ENCODE results near the gene CSH2. TPM values are rescaled to one million over a fixed set of nuclear protein-coding genes. Genes with fewer than 3 reads are reported as not detected.

The CSH2 gene
- total and polyA plus RNA-seq, 2 of the 8 experiments (the other 6 are each of a cell fraction or from before 2014, with no cell fraction given) = 0.43 TPM; not detected in 1

- no peak overlapping the region for H3K27ac ChIP-seq (ENCODE audit: low read depth, low read length)
- no peak overlapping the region for H2BK15ac ChIP-seq (ENCODE audit: low read length)
- H3K23me2 ChIP-seq (ENCODE audit: low read depth, low read length) = no peaks in the 10 kb centered on the region
- peaks cover 0 to 2% (median under 1%) of the 10 kb centered on the region in 4 experiments; a peak in 2 of 7 replicates for H3K27me3 ChIP-seq (replicated peaks in 1 of 4; ENCODE audit: control insufficient read depth in 3 of 4, extremely low read depth in 1 of 4, insufficient read depth in 3 of 4, low read length in 3 of 4)
- H3K56ac ChIP-seq (replicated peaks; ENCODE audit: insufficient read length, low read depth, low read length) = no peak overlapping the region
- no peaks in the 10 kb centered on the region for H3K36me3 ChIP-seq (ENCODE audit: control insufficient read depth in 2 of 4, insufficient read depth in 4 of 4, low read length in 3 of 4)
- no peak overlapping the region for H2AK5ac ChIP-seq (ENCODE audit: low read depth, low read length)
- H4K20me1 ChIP-seq (replicated peaks in 1 of 2; ENCODE audit: control insufficient read depth in 1 of 2, insufficient read depth in 2 of 2, low read length in 2 of 2) = no peaks in the 10 kb centered on the region
- H4K91ac ChIP-seq (replicated peaks; ENCODE audit: insufficient read length, low read length) = no peak overlapping the region
- no peak overlapping the region for H3K23ac ChIP-seq (ENCODE audit: insufficient read length)
- H4K5ac ChIP-seq (ENCODE audit: insufficient read length, low read depth, low read length) = no peak overlapping the region
- H2BK5ac ChIP-seq (ENCODE audit: low read depth, low read length) = no peak overlapping the region
- CTCF ChIA-PET (ENCODE audit: partially characterized antibody) = interaction anchor here (0.7 to 8.9 kb wide), 6 partner anchors 9 to 27 kb away, joined by 3 to 77 read pairs (median 5); partner anchors contain the start of gene GH2
- H3K4me2 ChIP-seq (ENCODE audit: insufficient read depth in 1 of 2, low read depth in 2 of 2, low read length in 2 of 2) = no peak overlapping the region
- 86% methylated on average over 8 of the region's 8 CpGs; no CpG with 5 or more reads in 1 of the 2 experiments for WGBS, 2 experiments (ENCODE audit: extremely low coverage in 1 of 2, insufficient coverage in 1 of 2, insufficient read length in 1 of 2, insufficient replicate concordance in 2 of 2, low coverage in 1 of 2, low lambda C conversion rate in 2 of 2, missing lambda C conversion rate in 1 of 2)
- H3K18ac ChIP-seq (ENCODE audit: extremely low read depth, low read length) = no peak overlapping the region
- no peaks in the 10 kb centered on the region for H3K9me3 ChIP-seq (ENCODE audit: insufficient read depth in 2 of 2, low read depth in 1 of 2, low read length in 1 of 2)
- H3K14ac ChIP-seq (ENCODE audit: insufficient read length) = no peak overlapping the region
- H3K9ac ChIP-seq (replicated peaks in 1 of 4; ENCODE audit: extremely low read depth in 1 of 4, low read depth in 3 of 4, low read length in 3 of 4) = no peak overlapping the region
- H3K4ac ChIP-seq (replicated peaks; ENCODE audit: insufficient read length, low read depth, low read length) = no peak overlapping the region
- H2BK20ac ChIP-seq (ENCODE audit: low read length) = no peak overlapping the region
- no peak overlapping the region for H2AFZ ChIP-seq (ENCODE audit: low read length)
- no peak for FAIRE-seq
- no peak overlapping the region for H4K8ac ChIP-seq (ENCODE audit: extremely low read depth, insufficient read depth, low read length)
- H3K79me2 ChIP-seq (ENCODE audit: control insufficient read depth in 1 of 2, insufficient read depth in 2 of 2, low read length in 2 of 2) = no peaks in the 10 kb centered on the region
- no peak for DNase-seq (ENCODE audit: low read depth in 1 of 2, low spot score in 2 of 2)
- no peak overlapping the region for H2BK120ac ChIP-seq (replicated peaks; ENCODE audit: low read depth, low read length)
- no peaks in the 10 kb centered on the region for H3K4me1 ChIP-seq (replicated peaks in 1 of 4; ENCODE audit: control insufficient read depth in 3 of 4, insufficient read depth in 4 of 4, low read length in 3 of 4)
- POLR2A ChIA-PET (ENCODE audit: partially characterized antibody) = no interaction called here
- no peaks in the 10 kb centered on the region for H3K79me1 ChIP-seq (ENCODE audit: low read depth, low read length)
- H3K4me3 ChIP-seq (ENCODE audit: extremely low read depth in 1 of 4, insufficient read depth in 2 of 4, low read depth in 3 of 4, low read length in 4 of 4) = no peak overlapping the region
- no peak overlapping the region for H2BK12ac ChIP-seq (ENCODE audit: low read depth, low read length)
- TF ChIP-seq RAD21 (IDR thresholded peaks at IDR 0.05 in 1 of 2, conservative IDR thresholded peaks at IDR 0.05 in 1 of 2; ENCODE audit: low read depth in 2 of 2, low read length in 2 of 2) (no peak), TAF7 (optimal IDR thresholded peaks at IDR 0.05; ENCODE audit: borderline replicate concordance, low read depth, low read length) (no peak), POU5F1 (IDR thresholded peaks at IDR 0.05; ENCODE audit: low read depth, low read length) (no peak), ZNF274 (IDR thresholded peaks at IDR 0.05; ENCODE audit: borderline replicate concordance, extremely low read depth, low read length) (no peak), SP2 (IDR thresholded peaks at IDR 0.05; ENCODE audit: low read length) (no peak), NRF1 (IDR thresholded peaks at IDR 0.05; ENCODE audit: low read depth, low read length) (no peak), CBX8 (IDR thresholded peaks at IDR 0.05; ENCODE audit: borderline replicate concordance, low read depth, low read length) (no peak), RFX5 (IDR thresholded peaks at IDR 0.05; ENCODE audit: borderline replicate concordance, low read depth, low read length) (no peak), EZH2 (IDR thresholded peaks at IDR 0.05; ENCODE audit: low read depth, low read length, severe bottlenecking) (no peak), CTBP2 (IDR thresholded peaks at IDR 0.05; ENCODE audit: borderline replicate concordance, insufficient read depth, insufficient read length, low read length) (no peak), RXRA (IDR thresholded peaks at IDR 0.05; ENCODE audit: insufficient read depth, low read depth, low read length) (no peak), MAFK (IDR thresholded peaks at IDR 0.05; ENCODE audit: low read depth, low read length) (no peak), JUND (IDR thresholded peaks at IDR 0.05; ENCODE audit: low read length) (no peak)
Measured at GRCh38 chr17:63855185-63855584, 18.3 kb downstream of the CSH2 start.

Measured in H1 (cell line).